Left ventricle myocardium inferior (tissue), 1 donor: Measurements from ENCODE around the gene SCGB1D2. TPM values are rescaled to one million over a fixed set of nuclear protein-coding genes. Genes with fewer than 3 reads are reported as not detected.

ENCODE experiments used
- DNase-seq: peaks from one replicate; pipeline ENCODE4 v3.0.0-alpha.2; 2020
- H3K27ac ChIP-seq: fragments of 200-600 bp; replicated peaks from 2 replicates; pipeline ENCODE4 v1.8.0; 2021
- H3K27me3 ChIP-seq: fragments of 200-600 bp; 2 replicates; pipeline ENCODE4 v1.8.0; 2021; ENCODE audit warnings: low read depth
- H3K36me3 ChIP-seq: fragments of 200-600 bp; 2 replicates; pipeline ENCODE4 v1.8.0; 2021
- H3K4me1 ChIP-seq: fragments of 200-600 bp; 2 replicates; pipeline ENCODE4 v1.8.0; 2021
- H3K4me3 ChIP-seq: fragments of 200-600 bp; 2 replicates; pipeline ENCODE4 v1.8.0; 2021; ENCODE audit warnings: mild to moderate bottlenecking, moderate library complexity
- H3K9me3 ChIP-seq: fragments of 200-600 bp; replicated peaks from 2 replicates; pipeline ENCODE4 v1.8.0; 2021
- intact Hi-C: fragments of 100-400 bp; cut with micrococcal nuclease; formaldehyde crosslinking; loops from one replicate; pipeline ENCODE4 v1.11.0; 2022
- total RNA-seq: library from RNA; stranded (reverse); fragmentation: NEBNext Ultra II Directional; extraction: Animal tissue kit (Norgen Biotek cat#: 25700); gene quantifications from one replicate; pipeline ENCODE4 v1.2.1, GENCODE V29; 2021
- TF ChIP-seq, protein P1 (sequence below): fragments of 200-600 bp; IDR thresholded peaks from 2 replicates; pipeline ENCODE4 v1.8.0; 2021; ENCODE audit warnings: antibody characterized with exemption, mild to moderate bottlenecking, borderline replicate concordance
- donor health status: DM: no; HTN: yes; CAD: no; lungs with severe emphysema.

SCGB1D2 gene
- total RNA-seq, 1 donor from 2014 or later = 1.6 TPM

- no peak for DNase-seq
- no peaks in the 10 kb centered on the region for H3K9me3 ChIP-seq
- no peak overlapping the region for H3K4me3 ChIP-seq
- intact Hi-C loops = no loop called here
- no peaks in the 10 kb centered on the region for H3K4me1 ChIP-seq
- TF ChIP-seq, protein P1, sequence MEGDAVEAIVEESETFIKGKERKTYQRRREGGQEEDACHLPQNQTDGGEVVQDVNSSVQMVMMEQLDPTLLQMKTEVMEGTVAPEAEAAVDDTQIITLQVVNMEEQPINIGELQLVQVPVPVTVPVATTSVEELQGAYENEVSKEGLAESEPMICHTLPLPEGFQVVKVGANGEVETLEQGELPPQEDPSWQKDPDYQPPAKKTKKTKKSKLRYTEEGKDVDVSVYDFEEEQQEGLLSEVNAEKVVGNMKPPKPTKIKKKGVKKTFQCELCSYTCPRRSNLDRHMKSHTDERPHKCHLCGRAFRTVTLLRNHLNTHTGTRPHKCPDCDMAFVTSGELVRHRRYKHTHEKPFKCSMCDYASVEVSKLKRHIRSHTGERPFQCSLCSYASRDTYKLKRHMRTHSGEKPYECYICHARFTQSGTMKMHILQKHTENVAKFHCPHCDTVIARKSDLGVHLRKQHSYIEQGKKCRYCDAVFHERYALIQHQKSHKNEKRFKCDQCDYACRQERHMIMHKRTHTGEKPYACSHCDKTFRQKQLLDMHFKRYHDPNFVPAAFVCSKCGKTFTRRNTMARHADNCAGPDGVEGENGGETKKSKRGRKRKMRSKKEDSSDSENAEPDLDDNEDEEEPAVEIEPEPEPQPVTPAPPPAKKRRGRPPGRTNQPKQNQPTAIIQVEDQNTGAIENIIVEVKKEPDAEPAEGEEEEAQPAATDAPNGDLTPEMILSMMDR = no peak
- peaks cover 27% of the 10 kb centered on the region for H3K27me3 ChIP-seq
- H3K36me3 ChIP-seq = no peaks in the 10 kb centered on the region
- no peak overlapping the region for H3K27ac ChIP-seq
Measured at GRCh38 chr11:62260261-62260953, 18.4 kb downstream of the SCGB1D2 start.

- Histone ChIP-seq H3K27me3 (peaks cover 30% of the 10 kb centered on the region), H3K27ac (no peak overlapping the region), H3K9me3 (no peaks in the 10 kb centered on the region), H3K4me3 (no peak overlapping the region), H3K36me3 (no peaks in the 10 kb centered on the region), H3K4me1 (no peaks in the 10 kb centered on the region)
- intact Hi-C loops = no loop called here
- TF ChIP-seq, protein P1 = no peak
- no peak for DNase-seq
Measured at GRCh38 chr11:62264004-62264403, 22.0 kb downstream of the SCGB1D2 start.

DNA sequence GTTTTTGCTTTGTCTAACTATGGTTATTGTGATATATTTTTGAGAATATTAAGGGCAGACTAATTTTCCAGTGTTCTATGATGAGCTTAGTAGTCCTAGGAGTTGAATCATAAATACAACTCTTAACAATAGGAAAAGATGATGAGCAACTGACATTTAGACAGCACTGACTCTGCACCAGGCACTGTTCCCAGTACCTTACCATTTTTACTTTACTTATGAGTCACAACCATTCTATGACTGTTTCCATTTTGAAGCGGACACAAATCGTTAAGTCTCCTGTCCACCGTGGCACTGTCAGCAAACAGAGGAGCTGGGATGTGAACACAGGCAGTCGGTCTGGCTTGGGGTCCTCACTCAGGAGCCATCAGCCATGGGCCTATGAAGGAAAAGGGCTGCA lies 24.5 kb downstream of the SCGB1D2 start:
- DNase-seq = no peak
- Histone ChIP-seq H3K27me3 (peaks cover 53% of the 10 kb centered on the region), H3K4me1 (no peaks in the 10 kb centered on the region), H3K4me3 (no peak overlapping the region), H3K27ac (no peak overlapping the region), H3K36me3 (no peaks in the 10 kb centered on the region), H3K9me3 (no peaks in the 10 kb centered on the region)
- intact Hi-C loops = no loop called here
- TF ChIP-seq, protein P1 = no peak

GRCh38 chr11:62267050-62267449 lies 25.0 kb downstream of the SCGB1D2 start:
- Histone ChIP-seq H3K4me3 (no peak overlapping the region), H3K27ac (no peak overlapping the region), H3K9me3 (no peaks in the 10 kb centered on the region), H3K36me3 (no peaks in the 10 kb centered on the region), H3K27me3 (peaks cover 53% of the 10 kb centered on the region), H3K4me1 (no peaks in the 10 kb centered on the region)
- DNase-seq = no peak
- intact Hi-C loops = no loop called here
- TF ChIP-seq, protein P1 = no peak

DNA sequence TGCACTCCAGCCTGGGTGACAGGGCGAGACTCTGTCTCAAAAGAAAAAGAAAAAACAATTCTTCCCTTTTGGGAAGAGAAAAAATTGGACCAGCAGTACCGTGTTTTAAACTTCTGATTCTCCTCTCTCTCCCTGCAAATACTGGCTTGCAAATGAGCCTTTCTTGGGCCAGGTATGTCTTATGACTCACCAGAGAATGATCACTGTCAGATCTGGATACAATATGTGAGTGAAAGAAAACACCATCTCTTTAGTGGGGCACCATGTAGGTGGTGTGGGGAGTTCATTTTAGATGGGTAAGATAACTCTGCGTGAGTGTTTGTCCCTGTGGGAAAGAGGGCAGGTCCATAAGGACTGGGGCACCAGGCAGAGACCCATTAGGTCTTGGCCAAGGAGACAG lies 25.5 kb downstream of the SCGB1D2 start:
- Histone ChIP-seq H3K4me1 (no peaks in the 10 kb centered on the region), H3K4me3 (no peak overlapping the region), H3K27ac (no peak overlapping the region), H3K9me3 (no peaks in the 10 kb centered on the region), H3K36me3 (no peaks in the 10 kb centered on the region), H3K27me3 (peaks cover 53% of the 10 kb centered on the region)
- intact Hi-C loops = no loop called here
- no peak for DNase-seq
- TF ChIP-seq, protein P1 = no peak
